HepG2 (cell line): ENCODE results near the gene COX4I2.

Experiments
- CEBPB ChIP-seq: IDR thresholded peaks from 2 replicates; pipeline ENCODE4 v1.6.1; 2011; ENCODE audit warnings: low read depth, low read length, improper control_type of control experiment, borderline replicate concordance
- ELF1 ChIP-seq: sonication (generic); formaldehyde crosslinking; IDR thresholded peaks from 2 replicates; pipeline ENCODE4 v1.4.0; 2020; ENCODE audit warnings: missing genetic modification reagents
- HMGA1 ChIP-seq: sonication (generic); formaldehyde crosslinking; conservative IDR thresholded peaks from 2 replicates; pipeline ENCODE4 v1.4.0; 2020; ENCODE audit warnings: missing genetic modification reagents
- IKZF1 ChIP-seq: fragments of 450-650 bp; IDR thresholded peaks from 2 replicates; pipeline ENCODE4 v1.7.1; 2016
- JUNB ChIP-seq: sonication (generic); formaldehyde crosslinking; IDR thresholded peaks from 2 replicates; pipeline ENCODE4 v1.8.0; 2022; ENCODE audit warnings: missing genetic modification reagents, mild to moderate bottlenecking, borderline replicate concordance
- KMT2A ChIP-seq: sonication (generic); formaldehyde crosslinking; IDR thresholded peaks from 2 replicates; pipeline ENCODE4 v1.4.0; 2020; ENCODE audit warnings: missing genetic modification reagents
- MAFF ChIP-seq: IDR thresholded peaks from 2 replicates; pipeline ENCODE4 v1.6.1; 2011; ENCODE audit warnings: low read depth, low read length, improper control_type of control experiment
- NFYB ChIP-seq: sonication (generic); formaldehyde crosslinking; IDR thresholded peaks from 2 replicates; pipeline ENCODE4 v1.4.0; 2020; ENCODE audit warnings: missing genetic modification reagents
- ZNF274 ChIP-seq: sonication (generic); formaldehyde crosslinking; IDR thresholded peaks from 2 replicates; pipeline ENCODE4 v1.5.1; 2020; ENCODE audit warnings: mild to moderate bottlenecking, missing genetic modification reagents
- ZNF792 ChIP-seq: IDR thresholded peaks from 2 replicates; pipeline ENCODE4 v1.6.1; 2016

- TF ChIP-seq ZNF792 (CRISPR knock-in tag) (no peak), ZNF274 (CRISPR knock-in tag) (no peak), JUNB (CRISPR knock-in tag) (no peak), HMGA1 (no peak), NFYB (CRISPR knock-in tag) (no peak), ELF1 (CRISPR knock-in tag) (no peak), KMT2A (CRISPR knock-in tag) (no peak), IKZF1 (no peak), CEBPB (no peak), MAFF (no peak)
These were observed 15.8 kb downstream of the COX4I2 start for GRCh38 chr20:31653561-31653960.
